ENCODE results near the gene PIGX.

PIGX gene

GRCh38 chr3:196754091-196754981, 42.2 kb downstream of the PIGX start:
- DNase-seq (ENCODE audit: low read depth in 1 of 2, low spot score in 1 of 2): no peak

- DNase-seq (ENCODE audit: low read depth in 1 of 2, low spot score in 1 of 2): no peak
Measured at GRCh38 chr3:196756732-196757131, 44.6 kb downstream of the PIGX start.

- no peak for DNase-seq (ENCODE audit: low read depth in 1 of 2, low spot score in 1 of 2)
Measured at GRCh38 chr3:196757876-196758739, 45.9 kb downstream of the PIGX start.

DNA sequence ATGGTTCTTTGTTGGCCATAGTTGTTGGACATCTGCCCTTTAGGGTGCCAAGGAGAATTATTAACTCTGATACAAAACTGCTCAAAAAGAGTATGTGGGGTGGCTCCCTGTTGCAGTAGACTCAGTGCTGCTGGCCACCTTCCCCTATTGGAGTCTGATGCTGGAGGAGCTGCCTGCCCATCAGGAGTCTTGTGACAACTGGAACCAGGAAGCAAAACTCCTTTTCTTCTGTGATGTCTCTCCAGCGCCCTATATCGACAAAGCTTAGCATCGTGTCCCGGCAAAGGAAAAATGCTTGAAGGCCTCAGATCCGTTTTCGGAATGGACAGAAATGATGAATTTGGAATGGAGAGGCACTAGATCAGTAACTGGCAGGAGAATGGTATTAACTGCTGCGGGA, 51.0 kb downstream of the PIGX start:
- no peak for DNase-seq (ENCODE audit: low read depth in 1 of 2, low spot score in 1 of 2)

DNA sequence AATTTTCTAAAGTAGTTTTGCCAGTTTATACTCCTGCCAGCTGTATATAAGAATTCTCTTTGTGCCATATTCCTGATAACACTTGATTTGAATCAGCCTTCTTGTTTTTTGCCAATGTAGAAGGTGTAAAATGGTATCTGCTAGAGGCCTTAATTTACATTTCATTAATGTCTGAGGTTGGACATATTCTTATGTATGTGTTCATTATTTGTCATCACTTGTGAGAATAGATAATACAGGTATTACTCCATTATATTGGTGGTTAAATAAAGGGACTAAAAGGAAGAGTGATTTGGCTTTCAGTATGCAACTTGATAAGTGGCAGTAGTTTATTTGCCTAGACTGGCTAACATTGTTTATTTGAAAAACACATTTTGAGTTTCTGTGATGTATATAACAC, 53.3 kb downstream of the PIGX start:
- DNase-seq (ENCODE audit: low read depth in 1 of 2, low spot score in 1 of 2): no peak

DNA sequence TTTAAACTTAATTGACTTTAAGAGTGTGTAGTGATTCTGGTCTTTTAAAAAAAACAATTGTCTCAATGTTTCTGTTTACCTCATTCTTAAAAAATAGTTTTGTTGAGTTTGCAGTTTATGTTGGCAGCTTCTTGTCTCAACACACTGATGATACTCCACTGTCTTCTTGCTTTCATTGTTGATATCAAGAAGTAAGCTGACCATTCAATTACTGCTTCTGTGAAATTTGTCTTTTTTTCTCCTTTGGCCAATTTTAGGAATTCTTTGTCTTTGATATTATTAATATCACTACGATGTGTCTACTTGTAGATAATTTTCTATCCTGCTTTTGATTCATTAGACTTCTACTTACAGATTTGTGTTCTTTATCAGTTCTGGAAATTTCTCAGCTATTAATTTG, 58.9 kb downstream of the PIGX start:
- no peak for DNase-seq (ENCODE audit: low read depth in 1 of 2, low spot score in 1 of 2)

- DNase-seq (ENCODE audit: low read depth in 1 of 2, low spot score in 1 of 2): no peak
Measured at GRCh38 chr3:196772102-196772501, 59.9 kb downstream of the PIGX start.

- DNase-seq (ENCODE audit: low read depth in 1 of 2, low spot score in 1 of 2): no peak
Measured at GRCh38 chr3:196772897-196773296, 60.7 kb downstream of the PIGX start.

DNA sequence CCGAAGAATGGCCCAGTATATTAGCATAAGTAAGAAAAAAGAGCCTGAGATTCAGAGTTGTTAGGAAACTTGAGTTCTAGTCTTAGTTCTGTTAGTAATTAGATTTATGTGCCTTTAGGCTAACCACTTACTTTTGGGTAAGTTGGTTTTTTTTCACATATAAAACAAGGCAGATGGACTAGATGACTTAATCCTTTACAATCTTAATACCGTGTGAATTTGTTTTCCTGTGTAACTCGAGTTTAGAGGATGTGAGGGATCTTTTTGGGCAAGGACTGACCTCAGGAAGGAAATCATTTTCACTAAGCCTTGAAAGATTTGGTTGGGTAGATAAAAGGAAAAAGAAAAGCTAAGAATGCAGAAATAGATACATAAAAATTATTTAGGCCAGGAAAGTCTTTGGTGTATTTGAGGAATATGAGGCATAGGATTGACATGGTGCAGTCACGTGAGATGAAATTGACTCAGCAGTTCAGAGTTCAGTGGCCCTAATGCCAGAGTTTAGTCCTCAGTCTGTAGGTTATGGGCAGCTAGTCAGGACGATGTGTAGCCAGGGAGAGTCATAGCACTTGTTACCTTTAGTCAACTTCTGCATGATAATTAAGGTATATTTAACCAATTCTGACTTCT, 62.1 kb downstream of the PIGX start:
- DNase-seq (ENCODE audit: low read depth in 1 of 2, low spot score in 1 of 2): no peak

- DNase-seq (ENCODE audit: low read depth in 1 of 2, low spot score in 1 of 2): no peak
Measured at GRCh38 chr3:196774848-196775422, 62.8 kb downstream of the PIGX start.

DNA sequence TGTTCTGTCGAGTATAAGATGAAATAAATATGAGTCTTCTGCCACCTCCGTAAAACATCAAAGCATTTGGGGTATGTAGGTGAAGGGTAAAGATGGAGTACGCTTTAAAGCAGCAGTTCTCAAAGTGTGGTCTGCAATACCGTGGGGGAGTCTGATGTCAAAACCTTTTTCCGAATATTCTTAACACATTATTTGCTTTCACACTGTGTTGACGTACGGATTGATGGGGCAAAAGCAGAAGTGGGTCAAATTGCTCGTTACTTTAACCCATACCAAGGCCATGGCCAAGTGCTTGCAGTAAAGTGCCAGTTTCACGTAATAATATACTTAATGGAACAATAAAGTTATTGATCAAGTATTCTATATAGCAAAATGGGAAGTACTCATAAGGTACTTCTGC, 63.8 kb downstream of the PIGX start:
- DNase-seq (ENCODE audit: low read depth in 1 of 2, low spot score in 1 of 2): no peak

DNA sequence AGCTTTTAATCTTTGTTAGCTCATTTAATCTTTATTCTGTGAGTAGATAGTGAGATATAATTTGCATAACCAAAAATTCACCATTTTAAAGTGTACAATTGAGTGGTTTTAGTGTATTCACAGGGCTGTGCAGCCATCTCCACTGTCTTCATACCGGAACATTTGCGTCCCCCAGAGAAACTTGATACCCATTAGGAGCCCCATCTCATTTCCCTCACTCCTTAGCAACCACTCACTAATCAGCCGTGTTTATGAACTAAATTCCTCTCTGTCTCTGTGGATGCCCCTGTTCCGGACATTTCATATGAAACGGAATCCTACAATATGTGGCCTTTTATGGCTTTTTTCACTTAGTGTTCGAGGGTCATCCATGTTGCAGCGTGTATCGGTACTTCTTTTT, 65.7 kb downstream of the PIGX start:
- DNase-seq (ENCODE audit: low read depth in 1 of 2, low spot score in 1 of 2): no peak

GRCh38 chr3:196778755-196779154, 66.6 kb downstream of the PIGX start:
- no peak for DNase-seq (ENCODE audit: low read depth in 1 of 2, low spot score in 1 of 2)

- no peak for DNase-seq (ENCODE audit: low read depth in 1 of 2, low spot score in 1 of 2)
Measured at GRCh38 chr3:196782511-196782910, 70.3 kb downstream of the PIGX start.
